ENCODE results near the gene HOXA5.

The HOXA5 gene

GRCh38 chr7:27171637-27172314, 28.3 kb upstream of the HOXA5 start:
- DNase-seq (ENCODE audit: low spot score), result peak; percentile 64

GRCh38 chr7:27171325-27171636, 27.8 kb upstream of the HOXA5 start:
- peak; percentile 72 for DNase-seq (ENCODE audit: low spot score)

GRCh38 chr7:27170426-27171324, 27.2 kb upstream of the HOXA5 start:
- no peak for DNase-seq (ENCODE audit: low spot score)

GRCh38 chr7:27169658-27170425, 26.4 kb upstream of the HOXA5 start:
- DNase-seq (ENCODE audit: low spot score), result peak; percentile 68

- DNase-seq (ENCODE audit: low spot score), result peak; percentile 69
These were observed 24.9 kb upstream of the HOXA5 start for GRCh38 chr7:27168265-27168947.

GRCh38 chr7:27167916-27168264, 24.4 kb upstream of the HOXA5 start:
- DNase-seq (ENCODE audit: low spot score), result no peak

GRCh38 chr7:27166531-27167505, 23.3 kb upstream of the HOXA5 start:
- DNase-seq (ENCODE audit: low spot score), result peak; percentile 90

GRCh38 chr7:27165996-27166530, 22.6 kb upstream of the HOXA5 start:
- no peak for DNase-seq (ENCODE audit: low spot score)

GRCh38 chr7:27165089-27165995, 21.9 kb upstream of the HOXA5 start, which contains the start of gene HOXA9:
Gene HOXA9 (minus strand): TSS chr7:27165537. CDS start chr7:27165457, 80 bp downstream.
- peak; percentile 93 for DNase-seq (ENCODE audit: low spot score)

- DNase-seq (ENCODE audit: low spot score), result peak; percentile 48
These were observed 21.0 kb upstream of the HOXA5 start for GRCh38 chr7:27164367-27165088.

GRCh38 chr7:27164045-27164366, 20.5 kb upstream of the HOXA5 start:
- no peak for DNase-seq (ENCODE audit: low spot score)

GRCh38 chr7:27163288-27164044, 20.0 kb upstream of the HOXA5 start:
- no peak for DNase-seq (ENCODE audit: low spot score)

GRCh38 chr7:27162561-27163287, 19.2 kb upstream of the HOXA5 start:
- no peak for DNase-seq (ENCODE audit: low spot score)

GRCh38 chr7:27161721-27162560, 18.5 kb upstream of the HOXA5 start:
- no peak for DNase-seq (ENCODE audit: low spot score)

GRCh38 chr7:27161214-27161720, 17.8 kb upstream of the HOXA5 start:
- no peak for DNase-seq (ENCODE audit: low spot score)

- DNase-seq (ENCODE audit: low spot score), result peak; percentile 90
These were observed 17.2 kb upstream of the HOXA5 start for GRCh38 chr7:27160546-27161213.

Measured in kidney tubule cell (primary cell).